HPDE6-E6E7 (cell line): ENCODE data around the gene ABHD10.
A peak's percentile ranks its signal among the peaks of the same experiment; 100 is the strongest.

Experiments
- DNase-seq: peaks from one replicate; pipeline ENCODE4 v3.0.0; 2011; ENCODE audit warnings: missing footprints; ENCODE audit errors: extremely low spot score

ABHD10 gene

GRCh38 chr3:111978583-111979433 is at the start of gene ABHD10:
Gene ABHD10, plus strand, starts transcription at chr3:111979026. Its CDS starts 36 bp downstream, at chr3:111979062.
- DNase-seq = peak; percentile 81

GRCh38 chr3:111929484-111929883 is 49.3 kb upstream of the ABHD10 start:
- DNase-seq = no peak

- DNase-seq = no peak
Observed at GRCh38 chr3:111932946-111933345, 45.9 kb upstream of the ABHD10 start.

- peak; percentile 13 for DNase-seq
Observed at GRCh38 chr3:111936191-111936841, 42.5 kb upstream of the ABHD10 start.

GRCh38 chr3:111936967-111937366 is 41.9 kb upstream of the ABHD10 start:
- no peak for DNase-seq

GRCh38 chr3:111937871-111938270 is 41.0 kb upstream of the ABHD10 start:
- no peak for DNase-seq

- DNase-seq = no peak
Observed at GRCh38 chr3:111939873-111940272, 39.0 kb upstream of the ABHD10 start.

- no peak for DNase-seq
Observed at GRCh38 chr3:111943533-111943932, 35.3 kb upstream of the ABHD10 start.

- no peak for DNase-seq
Observed at GRCh38 chr3:111944372-111944771, 34.5 kb upstream of the ABHD10 start.

GRCh38 chr3:111947231-111947630 is 31.6 kb upstream of the ABHD10 start:
- no peak for DNase-seq

GRCh38 chr3:111948786-111949185 is 30.0 kb upstream of the ABHD10 start:
- no peak for DNase-seq

- no peak for DNase-seq
Observed at GRCh38 chr3:111949712-111950111, 29.1 kb upstream of the ABHD10 start.

- DNase-seq = no peak
Observed at GRCh38 chr3:111951032-111951431, 27.8 kb upstream of the ABHD10 start.

- DNase-seq = no peak
Observed at GRCh38 chr3:111952086-111952485, 26.7 kb upstream of the ABHD10 start.

GRCh38 chr3:111952866-111953450 is 25.9 kb upstream of the ABHD10 start:
- DNase-seq = no peak

- DNase-seq = no peak
Observed at GRCh38 chr3:111954228-111954990, 24.4 kb upstream of the ABHD10 start.

GRCh38 chr3:111955876-111956275 is 22.9 kb upstream of the ABHD10 start:
- DNase-seq = no peak

GRCh38 chr3:111956449-111956848 is 22.4 kb upstream of the ABHD10 start:
- DNase-seq = no peak

- DNase-seq = no peak
Observed at GRCh38 chr3:111956995-111957734, 21.7 kb upstream of the ABHD10 start.

- DNase-seq = no peak
Observed at GRCh38 chr3:111961461-111962164, 17.2 kb upstream of the ABHD10 start.

GRCh38 chr3:111963424-111963823 is 15.4 kb upstream of the ABHD10 start:
- DNase-seq = peak; percentile 16
